PFSK-1 (cell line): ENCODE results near the gene PRKAR1B.

Experiments used
- TAF1 ChIP-seq: IDR thresholded peaks from 2 replicates; pipeline ENCODE4 v1.6.1; 2012; ENCODE audit warnings: low read length, control low read depth, borderline replicate concordance; ENCODE audit not compliant: insufficient read depth
- TF ChIP-seq, protein P1 (sequence below), 2 experiments: IDR thresholded peaks; 2 replicates each; pipeline versions ENCODE4 v1.6.1 to v1.8.0; 2011 to 2012; ENCODE audit warnings: low read depth in 2 of 2, low read length in 2 of 2, control low read depth in 1 of 2, inconsistent platforms in 1 of 2, mild to moderate bottlenecking in 1 of 2, moderate library complexity in 1 of 2; ENCODE audit not compliant: insufficient read depth in 1 of 2

DNA sequence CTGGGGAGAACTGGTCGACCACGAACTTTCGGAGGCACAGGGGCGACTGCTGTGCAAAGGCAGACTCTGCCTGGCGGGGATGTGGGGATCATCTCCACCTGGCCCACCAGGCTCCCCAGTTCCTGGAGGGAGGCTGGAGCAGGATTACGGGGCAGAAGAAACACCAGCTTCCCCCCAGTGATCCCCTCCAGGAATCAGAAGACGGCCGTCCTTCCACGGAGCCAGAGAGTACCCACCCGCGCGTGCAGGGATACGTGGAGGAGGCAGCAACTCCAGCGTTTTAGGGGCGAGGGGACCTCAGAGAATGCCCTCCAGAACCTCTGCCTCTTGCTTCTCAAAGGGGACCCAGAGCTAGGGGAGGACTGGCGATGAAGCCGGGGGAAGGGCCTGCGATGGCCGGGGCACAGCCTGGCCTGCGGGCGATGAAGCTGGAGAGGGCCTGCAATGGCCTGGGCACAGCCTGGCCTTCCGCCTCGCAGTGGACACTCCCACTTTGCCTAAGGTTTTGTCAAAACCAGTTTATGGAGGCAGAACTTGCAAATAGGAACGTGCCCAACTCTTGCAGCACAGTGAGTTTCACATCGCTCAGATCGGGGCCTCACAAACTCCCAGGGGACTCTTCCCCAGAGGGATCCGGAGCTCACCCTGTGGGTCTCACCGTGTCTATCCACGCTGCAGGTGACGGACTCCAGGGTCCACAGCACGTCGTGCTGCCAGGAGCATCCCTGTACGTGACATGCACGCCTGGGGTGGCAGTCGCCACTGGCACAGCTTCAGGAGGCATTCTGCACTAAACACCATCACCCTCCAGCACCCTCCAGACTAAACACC, 129.5 kb downstream of the PRKAR1B start:
- TF ChIP-seq TAF1, result no peak
- TF ChIP-seq, protein P1, sequence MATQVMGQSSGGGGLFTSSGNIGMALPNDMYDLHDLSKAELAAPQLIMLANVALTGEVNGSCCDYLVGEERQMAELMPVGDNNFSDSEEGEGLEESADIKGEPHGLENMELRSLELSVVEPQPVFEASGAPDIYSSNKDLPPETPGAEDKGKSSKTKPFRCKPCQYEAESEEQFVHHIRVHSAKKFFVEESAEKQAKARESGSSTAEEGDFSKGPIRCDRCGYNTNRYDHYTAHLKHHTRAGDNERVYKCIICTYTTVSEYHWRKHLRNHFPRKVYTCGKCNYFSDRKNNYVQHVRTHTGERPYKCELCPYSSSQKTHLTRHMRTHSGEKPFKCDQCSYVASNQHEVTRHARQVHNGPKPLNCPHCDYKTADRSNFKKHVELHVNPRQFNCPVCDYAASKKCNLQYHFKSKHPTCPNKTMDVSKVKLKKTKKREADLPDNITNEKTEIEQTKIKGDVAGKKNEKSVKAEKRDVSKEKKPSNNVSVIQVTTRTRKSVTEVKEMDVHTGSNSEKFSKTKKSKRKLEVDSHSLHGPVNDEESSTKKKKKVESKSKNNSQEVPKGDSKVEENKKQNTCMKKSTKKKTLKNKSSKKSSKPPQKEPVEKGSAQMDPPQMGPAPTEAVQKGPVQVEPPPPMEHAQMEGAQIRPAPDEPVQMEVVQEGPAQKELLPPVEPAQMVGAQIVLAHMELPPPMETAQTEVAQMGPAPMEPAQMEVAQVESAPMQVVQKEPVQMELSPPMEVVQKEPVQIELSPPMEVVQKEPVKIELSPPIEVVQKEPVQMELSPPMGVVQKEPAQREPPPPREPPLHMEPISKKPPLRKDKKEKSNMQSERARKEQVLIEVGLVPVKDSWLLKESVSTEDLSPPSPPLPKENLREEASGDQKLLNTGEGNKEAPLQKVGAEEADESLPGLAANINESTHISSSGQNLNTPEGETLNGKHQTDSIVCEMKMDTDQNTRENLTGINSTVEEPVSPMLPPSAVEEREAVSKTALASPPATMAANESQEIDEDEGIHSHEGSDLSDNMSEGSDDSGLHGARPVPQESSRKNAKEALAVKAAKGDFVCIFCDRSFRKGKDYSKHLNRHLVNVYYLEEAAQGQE (IDR thresholded peaks at IDR 0.05; ENCODE audit: insufficient read depth in 1 of 2, low read depth in 2 of 2, low read length in 2 of 2), result no peak
